Chondrocyte (in vitro differentiated cells): ENCODE data around the gene PPFIBP1. TPM values are rescaled to one million over a fixed set of nuclear protein-coding genes. Genes with fewer than 3 reads are reported as not detected.

Source experiments
- DNase-seq: peaks from one replicate; pipeline ENCODE4 v3.0.0; 2021; ENCODE audit warnings: mixed read lengths, low spot score
- H3K27ac Mint-ChIP-seq: one replicate; pipeline ENCODE4 v1.8.0; 2021; ENCODE audit warnings: mild to moderate bottlenecking, moderate library complexity, mixed read lengths; ENCODE audit not compliant: unreplicated experiment
- H3K27me3 Mint-ChIP-seq: 2 replicates; pipeline ENCODE4 v1.8.0; 2021; ENCODE audit warnings: low read depth, mixed read lengths
- H3K36me3 Mint-ChIP-seq: 2 replicates; pipeline ENCODE4 v1.8.0; 2021; ENCODE audit warnings: low read depth, mixed read lengths
- H3K4me1 Mint-ChIP-seq: 2 replicates; pipeline ENCODE4 v1.8.0; 2021; ENCODE audit warnings: low read depth, mild to moderate bottlenecking, mixed read lengths
- H3K4me3 Mint-ChIP-seq: one replicate; pipeline ENCODE4 v1.8.0; 2021; ENCODE audit warnings: mild to moderate bottlenecking, moderate library complexity, mixed read lengths; ENCODE audit not compliant: unreplicated experiment
- H3K9me3 Mint-ChIP-seq: 2 replicates; pipeline ENCODE4 v1.8.0; 2021; ENCODE audit warnings: low read depth, mixed read lengths
- CTCF ChIP-seq: fragments of 200-600 bp; sonication (generic); IDR thresholded peaks from 2 replicates; pipeline ENCODE4 v1.5.0; 2021; ENCODE audit warnings: antibody characterized with exemption, mild to moderate bottlenecking, moderate library complexity
- long read RNA-seq: library from polyadenylated mRNA; stranded (forward); transcript quantifications from one replicate; pipeline ENCODE4 v2.0.0, GENCODE V29; 2021
- total RNA-seq: library from RNA; stranded (reverse); gene quantifications from 3 replicates; pipeline ENCODE4 v1.2.1, GENCODE V29; 2021

Gene PPFIBP1
- 83.6 to 87.6 TPM (median 85.0 TPM) in 3 replicates for total RNA-seq
- long read RNA-seq, full-length matches to known transcripts: 6 of 34 reads
- long read RNA-seq, partial matches to known transcripts: 6 of 34 reads
- long read RNA-seq, other reads (novel, unspliced or antisense): 22 of 34 reads

GRCh38 chr12:27523642-27524493, at the start of gene PPFIBP1:
Gene PPFIBP1, plus strand, starts transcription at chr12:27524206. Its CDS starts 109,191 bp downstream, at chr12:27633397.
- peak; percentile 97 for DNase-seq
- H3K4me1 Mint-ChIP-seq: peaks cover 54% of the 10 kb centered on the region
- peak within 1 kb of the TSS; percentile 88 for H3K4me3 Mint-ChIP-seq
- no peaks in the 10 kb centered on the region for H3K36me3 Mint-ChIP-seq
- H3K27me3 Mint-ChIP-seq: no peaks in the 10 kb centered on the region
- no peaks in the 10 kb centered on the region for H3K9me3 Mint-ChIP-seq
- peak; percentile 65 for TF ChIP-seq CTCF
- peak within 1 kb of the TSS; percentile 92 for H3K27ac Mint-ChIP-seq

GRCh38 chr12:27474344-27474743, 49.7 kb upstream of the PPFIBP1 start:
- TF ChIP-seq CTCF: no peak
- H3K27ac Mint-ChIP-seq: peak overlapping the region; percentile 2
- no peak overlapping the region for H3K4me3 Mint-ChIP-seq
- peaks cover 18% of the 10 kb centered on the region for H3K4me1 Mint-ChIP-seq
- H3K36me3 Mint-ChIP-seq: peaks cover 21% of the 10 kb centered on the region
- H3K27me3 Mint-ChIP-seq: no peaks in the 10 kb centered on the region
- no peak for DNase-seq
- peaks cover 27% of the 10 kb centered on the region for H3K9me3 Mint-ChIP-seq

- TF ChIP-seq CTCF: no peak
- Mint-ChIP-seq H3K4me3 (no peak overlapping the region), H3K4me1 (peaks cover 18% of the 10 kb centered on the region), H3K36me3 (peaks cover 21% of the 10 kb centered on the region), H3K9me3 (peaks cover 33% of the 10 kb centered on the region), H3K27me3 (no peaks in the 10 kb centered on the region), H3K27ac (no peak overlapping the region)
- DNase-seq: no peak
Observed at GRCh38 chr12:27477049-27477448, 47.0 kb upstream of the PPFIBP1 start.

- Mint-ChIP-seq H3K27me3 (no peaks in the 10 kb centered on the region), H3K36me3 (peaks cover 21% of the 10 kb centered on the region), H3K9me3 (peaks cover 33% of the 10 kb centered on the region), H3K4me1 (peaks cover 9% of the 10 kb centered on the region), H3K27ac (no peak overlapping the region), H3K4me3 (no peak overlapping the region)
- TF ChIP-seq CTCF: no peak
- no peak for DNase-seq
Observed at GRCh38 chr12:27478949-27479348, 45.1 kb upstream of the PPFIBP1 start.

- Mint-ChIP-seq H3K27me3 (no peaks in the 10 kb centered on the region), H3K27ac (no peak overlapping the region), H3K36me3 (peaks cover 21% of the 10 kb centered on the region), H3K4me3 (no peak overlapping the region), H3K9me3 (peaks cover 33% of the 10 kb centered on the region), H3K4me1 (no peaks in the 10 kb centered on the region)
- no peak for TF ChIP-seq CTCF
- no peak for DNase-seq
Observed at GRCh38 chr12:27480016-27480415, 44.0 kb upstream of the PPFIBP1 start.
